HepG2 (cell line): ENCODE data around the gene BCAR3. TPM values are rescaled to one million over a fixed set of nuclear protein-coding genes. Genes with fewer than 3 reads are reported as not detected.
A peak's percentile ranks its signal among the peaks of the same experiment; 100 is the strongest.

Experiments used
- AKAP8 ChIP-seq: sonication (generic); formaldehyde crosslinking; IDR thresholded peaks from 2 replicates; pipeline ENCODE4 v1.5.1; 2020; ENCODE audit warnings: mild to moderate bottlenecking, missing genetic modification reagents
- CBX2 ChIP-seq, 2 experiments: fragments of 200-600 bp in 1 of 2; sonication (generic); formaldehyde crosslinking in 1 of 2; IDR thresholded peaks; 2 replicates each; pipeline versions ENCODE4 v1.7.0 to v1.8.1; 2018 to 2022; ENCODE audit warnings: low read depth in 2 of 2, low read length in 1 of 2, mild to moderate bottlenecking in 1 of 2, missing genetic modification reagents in 1 of 2
- CTCF ChIP-seq: sonication (generic); formaldehyde crosslinking; IDR thresholded peaks from 2 replicates; pipeline ENCODE4 v1.5.0; 2020; ENCODE audit warnings: mild to moderate bottlenecking, missing genetic modification reagents, moderate library complexity
- ELF1 ChIP-seq: sonication (generic); formaldehyde crosslinking; IDR thresholded peaks from 2 replicates; pipeline ENCODE4 v1.4.0; 2020; ENCODE audit warnings: missing genetic modification reagents
- FOSL2 ChIP-seq: sonication (generic); formaldehyde crosslinking; IDR thresholded peaks from 2 replicates; pipeline ENCODE4 v1.4.0; 2020; ENCODE audit warnings: missing genetic modification reagents
- FOXA1 ChIP-seq, 2 experiments: fragments of 450-650 bp in 1 of 2; sonication (generic) in 1 of 2; formaldehyde crosslinking in 1 of 2; IDR thresholded peaks; 2 replicates each; pipeline versions ENCODE4 v1.4.0 to v1.6.1; 2016 to 2020; ENCODE audit warnings: missing genetic modification reagents in 1 of 2
- FOXC1 ChIP-seq: sonication (generic); formaldehyde crosslinking; IDR thresholded peaks from 2 replicates; pipeline ENCODE4 v1.8.0; 2022; ENCODE audit warnings: mild to moderate bottlenecking, missing genetic modification reagents, borderline replicate concordance
- IKZF4 ChIP-seq: sonication (generic); formaldehyde crosslinking; IDR thresholded peaks from 2 replicates; pipeline ENCODE4 v1.5.1; 2020; ENCODE audit warnings: borderline replicate concordance, mild to moderate bottlenecking, low read depth, missing genetic modification reagents; ENCODE audit errors: not compliant biosample characterization
- KDM5B ChIP-seq: sonication (generic); formaldehyde crosslinking; IDR thresholded peaks from 2 replicates; pipeline ENCODE4 v1.4.0; 2020; ENCODE audit warnings: missing genetic modification reagents, mild to moderate bottlenecking, borderline replicate concordance
- KLF15 ChIP-seq: sonication (generic); formaldehyde crosslinking; IDR thresholded peaks from 2 replicates; pipeline ENCODE4 v1.8.1; 2023; ENCODE audit warnings: borderline replicate concordance, mild to moderate bottlenecking, inconsistent platforms, missing genetic modification reagents, mixed read lengths
- KLF16 ChIP-seq, 2 experiments: sonication (generic) in 1 of 2; formaldehyde crosslinking in 1 of 2; IDR thresholded peaks; 2 replicates each; pipeline versions ENCODE4 v1.6.1 to v1.8.0; 2016 to 2023; ENCODE audit warnings: missing genetic modification reagents in 2 of 2, missing compliant biosample characterization in 1 of 2
- MEF2D ChIP-seq: sonication (generic); formaldehyde crosslinking; IDR thresholded peaks from 2 replicates; pipeline ENCODE4 v1.5.1; 2020; ENCODE audit warnings: mild to moderate bottlenecking, missing genetic modification reagents
- MTA1 ChIP-seq: sonication (generic); formaldehyde crosslinking; IDR thresholded peaks from 2 replicates; pipeline ENCODE4 v1.4.0; 2020; ENCODE audit warnings: missing genetic modification reagents, mild to moderate bottlenecking, borderline replicate concordance
- NFIB ChIP-seq: sonication (generic); formaldehyde crosslinking; IDR thresholded peaks from 2 replicates; pipeline ENCODE4 v1.9.0; 2021; ENCODE audit warnings: missing genetic modification reagents, mild to moderate bottlenecking, borderline replicate concordance
- NR2F1 ChIP-seq, 2 experiments: fragments of 450-650 bp in 1 of 2; formaldehyde crosslinking in 1 of 2; IDR thresholded peaks; 2 replicates each; pipeline versions ENCODE4 v1.5.0 to v1.6.1; 2016 to 2020; ENCODE audit warnings: mild to moderate bottlenecking in 1 of 2, missing compliant biosample characterization in 1 of 2, missing genetic modification reagents in 1 of 2, moderate library complexity in 1 of 2
- PHF21A ChIP-seq: sonication (generic); formaldehyde crosslinking; IDR thresholded peaks from 2 replicates; pipeline ENCODE4 v1.5.0; 2020; ENCODE audit warnings: mild to moderate bottlenecking, missing genetic modification reagents
- TCF7 ChIP-seq: sonication (generic); IDR thresholded peaks from 2 replicates; pipeline ENCODE4 v1.6.1; 2016; ENCODE audit warnings: antibody characterized with exemption, low read depth
- TOE1 ChIP-seq: sonication (generic); formaldehyde crosslinking; IDR thresholded peaks from 2 replicates; pipeline ENCODE4 v1.4.0; 2020; ENCODE audit warnings: mild to moderate bottlenecking, missing genetic modification reagents
- ZBTB4 ChIP-seq: sonication (generic); formaldehyde crosslinking; IDR thresholded peaks from 2 replicates; pipeline ENCODE4 v1.4.0; 2020; ENCODE audit warnings: missing genetic modification reagents, mild to moderate bottlenecking, borderline replicate concordance
- ZFP91 ChIP-seq: sonication (generic); formaldehyde crosslinking; IDR thresholded peaks from 2 replicates; pipeline ENCODE4 v1.9.0; 2022; ENCODE audit warnings: missing genetic modification reagents, mild to moderate bottlenecking, borderline replicate concordance
- ZNF274 ChIP-seq: sonication (generic); formaldehyde crosslinking; IDR thresholded peaks from 2 replicates; pipeline ENCODE4 v1.5.1; 2020; ENCODE audit warnings: mild to moderate bottlenecking, missing genetic modification reagents
- polyA plus RNA-seq, 8 experiments: library from polyadenylated mRNA; depleted of rRNA in 3 of 8; stranded (reverse) in 7 of 8; unstranded in 1 of 8; fragments of >200 nt; fragmentation: Illumina TruSeq in 4 of 8; extraction: Trizol in 4 of 8; gene quantifications; 2 replicates each; pipeline versions ENCODE4 v1.2.1 to v1.2.3, GENCODE V29; 2011 to 2016; ENCODE audit warnings: low read depth in 4 of 8, missing spikeins in 1 of 8, mixed read lengths in 1 of 8; ENCODE audit not compliant: insufficient read depth in 1 of 8
- total RNA-seq, 5 experiments: library from RNA; depleted of rRNA; stranded (reverse); fragments of >200 nt; fragmentation: Illumina TruSeq; extraction: Trizol; gene quantifications; 2 replicates each; pipeline ENCODE4 v1.2.3, GENCODE V29; 2016; ENCODE audit warnings: low read depth in 1 of 5

Gene BCAR3
- total and polyA plus RNA-seq, 2 of the 13 experiments (the other 11 are each of a cell fraction or from before 2014, with no cell fraction given), result 3.6 to 4.8 TPM

GRCh38 chr1:93614986-93615581 is 66.6 kb downstream of the BCAR3 start (continued):
- TF ChIP-seq CBX2 (IDR thresholded peaks at IDR 0.05; ENCODE audit: low read depth, low read length), result no peak
- no peak for TF ChIP-seq CBX2 (CRISPR knock-in tag; IDR thresholded peaks at IDR 0.05; ENCODE audit: low read depth)
- peak; percentile 56; the same call in 1 of the 2 replicates for TF ChIP-seq ZFP91 (CRISPR knock-in tag)
- peak; percentile 60; the same call in 1 of the 2 replicates for TF ChIP-seq KDM5B (CRISPR knock-in tag)
- peak; percentile 91; the same call in 1 of the 2 replicates for TF ChIP-seq ZBTB4 (CRISPR knock-in tag)
- TF ChIP-seq FOXC1, result 0 out of 2 replicates have a peak, but pooled peaks have one; percentile 42
- TF ChIP-seq IKZF4 (CRISPR knock-in tag), result peak; percentile 36
- TF ChIP-seq FOSL2 (CRISPR knock-in tag), result peak; percentile 81
- TF ChIP-seq MEF2D (CRISPR knock-in tag), result peak; percentile 77
- TF ChIP-seq CTCF (CRISPR knock-in tag), result peak; percentile 16; the same call in 1 of the 2 replicates
- TF ChIP-seq KLF16 (CRISPR knock-in tag; IDR thresholded peaks at IDR 0.05), result 0 out of 4 replicates have a peak, but pooled peaks of 1 of the 2 experiments have one; percentile 26
- TF ChIP-seq KLF15 (CRISPR knock-in tag), result no peak
- TF ChIP-seq ZNF274 (CRISPR knock-in tag), result peak; percentile 89; the same call in 1 of the 2 replicates
- TF ChIP-seq PHF21A (CRISPR knock-in tag), result peak; percentile 84; the same call in 1 of the 2 replicates
- no peak for TF ChIP-seq TOE1 (CRISPR knock-in tag)
- no peak for TF ChIP-seq NFIB
- 0 out of 2 replicates have a peak, but pooled peaks have one; percentile 12 for TF ChIP-seq TCF7
- TF ChIP-seq MTA1 (CRISPR knock-in tag), result peak; percentile 32; the same call in 1 of the 2 replicates
- TF ChIP-seq AKAP8 (CRISPR knock-in tag), result peak; percentile 50; the same call in 1 of the 2 replicates
- TF ChIP-seq NR2F1 (CRISPR knock-in tag; IDR thresholded peaks at IDR 0.05), result peak; percentile 44 to 52; a peak in 1 of 4 replicates
- no peak for TF ChIP-seq ELF1
- TF ChIP-seq FOXA1 (IDR thresholded peaks at IDR 0.05), result no peak
- peak; percentile 86 for TF ChIP-seq FOXA1 (CRISPR knock-in tag; IDR thresholded peaks at IDR 0.05)
